Astrocyte (in vitro differentiated cells and primary cell): ENCODE results near the gene AGPAT3. TPM values are rescaled to one million over a fixed set of nuclear protein-coding genes. Genes with fewer than 3 reads are reported as not detected.

Experiments used
- DNase-seq: peaks from one replicate; pipeline ENCODE4 v3.0.0-alpha.2; 2010; ENCODE audit warnings: low read depth
- FAIRE-seq: peaks from 2 replicates; lab custom pipeline; 2011; peaks lifted over from hg19 to GRCh38; lab: Jason Lieb, UNC
- H2AFZ ChIP-seq: 2 replicates; pipeline ENCODE4 v1.6.0; 2012; ENCODE audit warnings: low read depth, low read length, inconsistent platforms
- H3K27ac ChIP-seq: 2 replicates; pipeline ENCODE4 v1.5.1; 2011; ENCODE audit warnings: low read depth, low read length, inconsistent platforms
- H3K27me3 ChIP-seq: 2 replicates; pipeline ENCODE4 v1.6.0; 2011; ENCODE audit warnings: low read length, inconsistent platforms; ENCODE audit not compliant: insufficient read depth
- H3K36me3 ChIP-seq: 2 replicates; pipeline ENCODE4 v1.5.1; 2011; ENCODE audit warnings: low read length, inconsistent platforms; ENCODE audit not compliant: insufficient read depth
- H3K4me1 ChIP-seq: 2 replicates; pipeline ENCODE4 v1.5.1; 2011; ENCODE audit warnings: low read length, inconsistent platforms; ENCODE audit not compliant: insufficient read depth
- H3K4me2 ChIP-seq: 2 replicates; pipeline ENCODE4 v1.6.0; 2012; ENCODE audit warnings: low read length, inconsistent platforms
- H3K4me3 ChIP-seq: 2 replicates; pipeline ENCODE4 v1.5.1; 2011; ENCODE audit warnings: low read depth, mild to moderate bottlenecking, low read length, inconsistent platforms; ENCODE audit not compliant: insufficient read depth
- H3K79me2 ChIP-seq: 2 replicates; pipeline ENCODE4 v1.6.0; 2012; ENCODE audit warnings: mild to moderate bottlenecking, low read length, inconsistent platforms; ENCODE audit not compliant: insufficient read depth
- H3K9ac ChIP-seq: 2 replicates; pipeline ENCODE4 v1.6.0; 2012; ENCODE audit warnings: mild to moderate bottlenecking, low read length, inconsistent platforms
- H3K9me3 ChIP-seq: 2 replicates; pipeline ENCODE4 v1.5.1; 2012; ENCODE audit warnings: low read depth, mild to moderate bottlenecking, low read length, inconsistent platforms; ENCODE audit not compliant: insufficient read depth
- H4K20me1 ChIP-seq: 2 replicates; pipeline ENCODE4 v1.6.0; 2012; ENCODE audit warnings: low read length, inconsistent platforms; ENCODE audit not compliant: insufficient read depth
- H3K27ac Mint-ChIP-seq: one replicate; pipeline ENCODE4 v1.8.0; 2021; ENCODE audit warnings: mild to moderate bottlenecking, mixed read lengths; ENCODE audit not compliant: unreplicated experiment
- H3K27me3 Mint-ChIP-seq: one replicate; pipeline ENCODE4 v1.8.0; 2021; ENCODE audit warnings: low read depth, mixed read lengths; ENCODE audit not compliant: unreplicated experiment
- H3K36me3 Mint-ChIP-seq: one replicate; pipeline ENCODE4 v1.8.0; 2021; ENCODE audit warnings: low read depth, mixed read lengths; ENCODE audit not compliant: unreplicated experiment
- H3K4me1 Mint-ChIP-seq: one replicate; pipeline ENCODE4 v1.8.0; 2021; ENCODE audit warnings: low read depth, mixed read lengths; ENCODE audit not compliant: unreplicated experiment
- H3K4me3 Mint-ChIP-seq: one replicate; pipeline ENCODE4 v1.8.0; 2021; ENCODE audit warnings: mild to moderate bottlenecking, moderate library complexity, mixed read lengths; ENCODE audit not compliant: unreplicated experiment
- H3K9me3 Mint-ChIP-seq: one replicate; pipeline ENCODE4 v1.8.0; 2021; ENCODE audit warnings: mild to moderate bottlenecking, mixed read lengths; ENCODE audit not compliant: unreplicated experiment
- EZH2 ChIP-seq: IDR thresholded peaks from 2 replicates; pipeline ENCODE4 v1.6.1; 2012; ENCODE audit warnings: mild to moderate bottlenecking, low read length, inconsistent platforms; ENCODE audit not compliant: insufficient read depth
- total RNA-seq: library from RNA; stranded (reverse); gene quantifications from 2 replicates; pipeline ENCODE4 v1.2.1, GENCODE V29; 2021
- TF ChIP-seq, protein P1 (sequence below): IDR thresholded peaks from 2 replicates; pipeline ENCODE4 v1.5.1; 2011; ENCODE audit warnings: low read depth, mild to moderate bottlenecking, inconsistent platforms, low read length, moderate library complexity; ENCODE audit not compliant: insufficient read depth

The AGPAT3 gene
- total RNA-seq, 1 donor from 2014 or later: 34.7 TPM

DNA sequence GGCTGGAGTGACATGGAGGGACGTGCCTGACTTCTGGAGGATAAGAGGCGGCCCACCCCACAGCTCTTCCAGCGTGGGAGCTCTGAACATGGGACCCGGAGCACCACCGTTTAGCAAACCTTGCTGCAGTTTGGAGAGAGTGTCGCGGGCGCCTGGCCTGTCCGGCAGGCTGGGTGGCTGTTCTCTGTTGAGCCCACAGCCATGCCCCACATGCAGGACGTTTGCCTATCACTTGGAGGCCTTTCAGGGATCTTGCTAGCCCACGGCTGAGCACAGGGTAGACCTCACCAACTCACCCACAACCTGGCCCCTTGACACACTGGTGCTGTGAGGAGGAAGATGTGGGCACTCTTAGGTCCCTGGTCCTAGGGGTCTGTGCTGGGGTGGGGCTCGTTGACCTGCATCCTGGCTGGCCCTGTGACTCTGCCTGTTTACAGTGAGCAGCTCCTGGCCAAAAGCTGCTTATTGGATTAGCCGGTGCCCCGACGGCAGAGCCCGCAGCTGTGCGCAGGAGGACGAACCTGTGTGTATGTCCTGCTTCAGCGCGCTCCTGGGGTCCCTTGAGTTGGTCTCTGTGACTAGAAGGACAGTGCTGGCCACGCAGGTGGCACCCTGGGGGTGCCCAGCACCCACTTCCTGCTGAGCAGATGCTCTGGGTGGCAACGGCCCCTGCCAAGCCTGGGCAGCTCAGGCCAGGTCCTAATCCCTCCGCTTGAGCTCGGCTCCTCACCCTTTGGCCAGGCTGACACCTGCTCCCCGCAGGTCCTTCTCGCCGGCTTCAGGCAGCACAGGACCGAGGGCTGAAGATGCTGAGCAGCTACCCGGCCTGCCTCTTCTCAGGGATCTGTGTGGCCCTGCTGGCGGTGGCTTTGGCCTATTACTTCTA, 74.7 kb downstream of the AGPAT3 start:
- DNase-seq (no peak), FAIRE-seq (no peak)
- Histone ChIP-seq H3K4me1 (no peaks in the 10 kb centered on the region), H3K36me3 (no peaks in the 10 kb centered on the region), H2AFZ (no peak overlapping the region), H3K4me3 (no peak overlapping the region), H3K9me3 (no peaks in the 10 kb centered on the region), H3K27me3 (no peaks in the 10 kb centered on the region), H3K27ac (no peak overlapping the region), H4K20me1 (peaks cover 62% of the 10 kb centered on the region), H3K9ac (peak overlapping the region; percentile 29), H3K79me2 (peaks cover 8% of the 10 kb centered on the region), H3K4me2 (peak overlapping the region; percentile 81)
- Mint-ChIP-seq H3K27me3 (no peaks in the 10 kb centered on the region), H3K4me1 (peaks cover 2% of the 10 kb centered on the region), H3K36me3 (peaks cover 2% of the 10 kb centered on the region), H3K9me3 (no peaks in the 10 kb centered on the region), H3K4me3 (no peak overlapping the region), H3K27ac (no peak overlapping the region)
- no peak for TF ChIP-seq EZH2
- TF ChIP-seq, protein P1, sequence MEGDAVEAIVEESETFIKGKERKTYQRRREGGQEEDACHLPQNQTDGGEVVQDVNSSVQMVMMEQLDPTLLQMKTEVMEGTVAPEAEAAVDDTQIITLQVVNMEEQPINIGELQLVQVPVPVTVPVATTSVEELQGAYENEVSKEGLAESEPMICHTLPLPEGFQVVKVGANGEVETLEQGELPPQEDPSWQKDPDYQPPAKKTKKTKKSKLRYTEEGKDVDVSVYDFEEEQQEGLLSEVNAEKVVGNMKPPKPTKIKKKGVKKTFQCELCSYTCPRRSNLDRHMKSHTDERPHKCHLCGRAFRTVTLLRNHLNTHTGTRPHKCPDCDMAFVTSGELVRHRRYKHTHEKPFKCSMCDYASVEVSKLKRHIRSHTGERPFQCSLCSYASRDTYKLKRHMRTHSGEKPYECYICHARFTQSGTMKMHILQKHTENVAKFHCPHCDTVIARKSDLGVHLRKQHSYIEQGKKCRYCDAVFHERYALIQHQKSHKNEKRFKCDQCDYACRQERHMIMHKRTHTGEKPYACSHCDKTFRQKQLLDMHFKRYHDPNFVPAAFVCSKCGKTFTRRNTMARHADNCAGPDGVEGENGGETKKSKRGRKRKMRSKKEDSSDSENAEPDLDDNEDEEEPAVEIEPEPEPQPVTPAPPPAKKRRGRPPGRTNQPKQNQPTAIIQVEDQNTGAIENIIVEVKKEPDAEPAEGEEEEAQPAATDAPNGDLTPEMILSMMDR: no peak

DNA sequence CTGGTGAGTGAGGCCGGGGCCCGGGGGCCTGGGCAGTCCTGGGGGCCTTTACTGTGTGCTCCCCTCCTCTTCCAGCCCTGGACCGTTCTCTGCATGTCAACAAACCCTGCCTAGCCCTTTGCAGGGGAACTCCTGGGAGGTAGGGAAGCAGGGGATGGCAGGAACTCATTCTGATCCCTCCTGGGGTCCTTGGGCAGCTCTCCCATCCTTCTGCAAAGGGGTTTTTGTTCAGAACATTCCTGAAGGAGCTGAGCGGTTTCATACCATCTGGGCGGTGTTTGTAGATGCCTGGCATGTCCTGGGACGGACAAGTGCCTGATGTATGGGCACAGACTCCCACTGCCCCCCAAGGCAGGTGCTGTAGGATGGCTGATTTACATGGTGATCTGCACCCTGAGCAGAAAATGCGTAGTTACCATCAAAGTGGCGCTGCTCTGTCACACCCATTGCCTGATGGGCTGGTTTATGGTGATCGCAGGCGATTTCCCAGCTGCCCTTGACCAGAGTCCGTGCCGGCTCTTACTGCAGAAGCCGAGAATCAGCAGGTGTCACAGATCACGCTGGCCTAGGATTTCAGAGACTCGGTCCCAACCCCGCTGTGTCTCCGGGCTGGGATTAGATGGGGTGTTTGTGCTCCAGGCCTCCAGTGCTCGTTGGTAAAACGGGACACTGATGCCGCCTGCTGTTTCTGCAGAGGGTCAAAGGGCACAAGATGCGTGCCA, 75.5 kb downstream of the AGPAT3 start:
- peaks cover 2% of the 10 kb centered on the region for H3K36me3 Mint-ChIP-seq

More for the DNA sequence above, 75.5 kb downstream of the AGPAT3 start:
- H3K4me1 Mint-ChIP-seq: peaks cover 2% of the 10 kb centered on the region
- H3K27me3 Mint-ChIP-seq: no peaks in the 10 kb centered on the region
- peaks cover 8% of the 10 kb centered on the region for H3K79me2 ChIP-seq
- H3K4me2 ChIP-seq: no peak overlapping the region
- FAIRE-seq (no peak), DNase-seq (no peak)
- no peaks in the 10 kb centered on the region for H3K36me3 ChIP-seq
- H2AFZ ChIP-seq: no peak overlapping the region
- no peaks in the 10 kb centered on the region for H3K27me3 ChIP-seq
- no peak overlapping the region for H3K27ac Mint-ChIP-seq
- H3K9me3 ChIP-seq: no peaks in the 10 kb centered on the region
- peaks cover 65% of the 10 kb centered on the region for H4K20me1 ChIP-seq
- no peak overlapping the region for H3K27ac ChIP-seq
- H3K4me3 Mint-ChIP-seq: no peak overlapping the region
- no peak for TF ChIP-seq EZH2
- TF ChIP-seq, protein P1: no peak
- no peak overlapping the region for H3K4me3 ChIP-seq
- no peak overlapping the region for H3K9ac ChIP-seq
- no peaks in the 10 kb centered on the region for H3K4me1 ChIP-seq
- no peaks in the 10 kb centered on the region for H3K9me3 Mint-ChIP-seq
